HEK293 (cell line): ENCODE data around the gene SOX18.

Experiments
- EGR2 ChIP-seq: fragments of 450-650 bp; formaldehyde crosslinking; IDR thresholded peaks from 2 replicates; pipeline ENCODE4 v1.5.1; 2016; ENCODE audit warnings: low read depth, missing biosample characterization, missing genetic modification characterization
- GLI4 ChIP-seq: fragments of 450-650 bp; formaldehyde crosslinking; IDR thresholded peaks from 2 replicates; pipeline ENCODE4 v1.5.1; 2016; ENCODE audit warnings: missing biosample characterization, missing genetic modification characterization
- GLIS2 ChIP-seq: fragments of 450-650 bp; formaldehyde crosslinking; IDR thresholded peaks from 2 replicates; pipeline ENCODE4 v1.5.1; 2016; ENCODE audit warnings: missing biosample characterization, missing genetic modification characterization
- HOXC10 ChIP-seq: sonication (generic); formaldehyde crosslinking; IDR thresholded peaks from 2 replicates; pipeline ENCODE4 v1.8.1; 2023; ENCODE audit warnings: mild to moderate bottlenecking, missing genetic modification reagents
- KLF1 ChIP-seq: fragments of 450-650 bp; formaldehyde crosslinking; IDR thresholded peaks from 2 replicates; pipeline ENCODE4 v1.5.1; 2016; ENCODE audit warnings: missing biosample characterization, missing genetic modification characterization
- OSR2 ChIP-seq: fragments of 450-650 bp; formaldehyde crosslinking; IDR thresholded peaks from 2 replicates; pipeline ENCODE4 v1.5.1; 2016; ENCODE audit warnings: missing biosample characterization, missing genetic modification characterization
- RBAK ChIP-seq: fragments of 450-650 bp; formaldehyde crosslinking; IDR thresholded peaks from 2 replicates; pipeline ENCODE4 v1.5.1; 2016; ENCODE audit warnings: missing biosample characterization, missing genetic modification characterization
- SALL2 ChIP-seq: fragments of 450-650 bp; formaldehyde crosslinking; IDR thresholded peaks from 2 replicates; pipeline ENCODE4 v1.5.0; 2017; ENCODE audit warnings: missing biosample characterization, mild to moderate bottlenecking, missing genetic modification characterization, borderline replicate concordance
- SP7 ChIP-seq: fragments of 450-650 bp; formaldehyde crosslinking; IDR thresholded peaks from 2 replicates; pipeline ENCODE4 v1.5.1; 2016; ENCODE audit warnings: missing biosample characterization, missing genetic modification characterization
- TCF7L2 ChIP-seq: IDR thresholded peaks from 2 replicates; pipeline ENCODE4 v1.6.1; 2011; ENCODE audit warnings: low read depth, mild to moderate bottlenecking, inconsistent platforms, low read length, moderate library complexity, borderline replicate concordance
- YY1 ChIP-seq: fragments of 450-650 bp; formaldehyde crosslinking; IDR thresholded peaks from 2 replicates; pipeline ENCODE4 v1.5.1; 2018; ENCODE audit warnings: missing biosample characterization, missing genetic modification characterization
- YY2 ChIP-seq: fragments of 450-650 bp; formaldehyde crosslinking; IDR thresholded peaks from 2 replicates; pipeline ENCODE4 v1.5.1; 2016; ENCODE audit warnings: missing biosample characterization, missing genetic modification characterization
- ZFP3 ChIP-seq: fragments of 450-650 bp; formaldehyde crosslinking; IDR thresholded peaks from 2 replicates; pipeline ENCODE4 v1.5.1; 2016; ENCODE audit warnings: low read depth, missing biosample characterization, missing genetic modification characterization
- ZIC2 ChIP-seq: fragments of 450-650 bp; formaldehyde crosslinking; IDR thresholded peaks from 2 replicates; pipeline ENCODE4 v1.5.1; 2016; ENCODE audit warnings: missing biosample characterization, missing genetic modification characterization
- ZNF157 ChIP-seq: fragments of 450-650 bp; formaldehyde crosslinking; IDR thresholded peaks from 2 replicates; pipeline ENCODE4 v1.5.1; 2016; ENCODE audit warnings: missing biosample characterization, missing genetic modification characterization
- ZNF174 ChIP-seq: fragments of 450-650 bp; formaldehyde crosslinking; IDR thresholded peaks from 2 replicates; pipeline ENCODE4 v1.5.0; 2017; ENCODE audit warnings: missing biosample characterization, mild to moderate bottlenecking, missing genetic modification characterization
- ZNF266 ChIP-seq: fragments of 450-650 bp; formaldehyde crosslinking; IDR thresholded peaks from 2 replicates; pipeline ENCODE4 v1.5.1; 2016; ENCODE audit warnings: missing biosample characterization, missing genetic modification characterization, low read depth
- ZNF548 ChIP-seq: fragments of 450-650 bp; formaldehyde crosslinking; IDR thresholded peaks from 2 replicates; pipeline ENCODE4 v1.5.1; 2016; ENCODE audit warnings: missing biosample characterization, missing genetic modification characterization
- ZNF596 ChIP-seq: fragments of 450-650 bp; IDR thresholded peaks from 2 replicates; pipeline ENCODE4 v1.5.0; 2018; ENCODE audit warnings: missing biosample characterization, mild to moderate bottlenecking, missing genetic modification characterization, moderate library complexity
- ZNF843 ChIP-seq: fragments of 450-650 bp; formaldehyde crosslinking; IDR thresholded peaks from 2 replicates; pipeline ENCODE4 v1.5.1; 2016; ENCODE audit warnings: missing biosample characterization, missing genetic modification characterization
- TF ChIP-seq, protein P1 (sequence below): fragments of 450-650 bp; formaldehyde crosslinking; IDR thresholded peaks from 2 replicates; pipeline ENCODE4 v1.5.1; 2016; ENCODE audit warnings: missing biosample characterization, missing genetic modification characterization
- TF ChIP-seq, protein P2 (sequence below): fragments of 450-650 bp; formaldehyde crosslinking; IDR thresholded peaks from 2 replicates; pipeline ENCODE4 v1.5.1; 2017; ENCODE audit warnings: missing biosample characterization, missing genetic modification characterization
- TF ChIP-seq, protein P3 (sequence below): fragments of 450-650 bp; formaldehyde crosslinking; IDR thresholded peaks from 2 replicates; pipeline ENCODE4 v1.5.1; 2017; ENCODE audit warnings: missing biosample characterization, missing genetic modification characterization
- TF ChIP-seq, protein P4 (sequence below): fragments of 450-650 bp; formaldehyde crosslinking; IDR thresholded peaks from 2 replicates; pipeline ENCODE4 v1.5.1; 2016; ENCODE audit warnings: missing biosample characterization, missing genetic modification characterization
- TF ChIP-seq, protein P5 (sequence below): fragments of 450-650 bp; formaldehyde crosslinking; IDR thresholded peaks from 2 replicates; pipeline ENCODE4 v1.5.1; 2016; ENCODE audit warnings: missing biosample characterization, missing genetic modification characterization
- TF ChIP-seq, protein P6 (sequence below): fragments of 450-650 bp; formaldehyde crosslinking; IDR thresholded peaks from 2 replicates; pipeline ENCODE4; 2016; ENCODE audit warnings: missing biosample characterization, missing genetic modification characterization
- TF ChIP-seq, protein P7 (sequence below): fragments of 450-650 bp; formaldehyde crosslinking; IDR thresholded peaks from 2 replicates; pipeline ENCODE4 v1.5.1; 2016; ENCODE audit warnings: missing biosample characterization, missing genetic modification characterization

The SOX18 gene

DNA sequence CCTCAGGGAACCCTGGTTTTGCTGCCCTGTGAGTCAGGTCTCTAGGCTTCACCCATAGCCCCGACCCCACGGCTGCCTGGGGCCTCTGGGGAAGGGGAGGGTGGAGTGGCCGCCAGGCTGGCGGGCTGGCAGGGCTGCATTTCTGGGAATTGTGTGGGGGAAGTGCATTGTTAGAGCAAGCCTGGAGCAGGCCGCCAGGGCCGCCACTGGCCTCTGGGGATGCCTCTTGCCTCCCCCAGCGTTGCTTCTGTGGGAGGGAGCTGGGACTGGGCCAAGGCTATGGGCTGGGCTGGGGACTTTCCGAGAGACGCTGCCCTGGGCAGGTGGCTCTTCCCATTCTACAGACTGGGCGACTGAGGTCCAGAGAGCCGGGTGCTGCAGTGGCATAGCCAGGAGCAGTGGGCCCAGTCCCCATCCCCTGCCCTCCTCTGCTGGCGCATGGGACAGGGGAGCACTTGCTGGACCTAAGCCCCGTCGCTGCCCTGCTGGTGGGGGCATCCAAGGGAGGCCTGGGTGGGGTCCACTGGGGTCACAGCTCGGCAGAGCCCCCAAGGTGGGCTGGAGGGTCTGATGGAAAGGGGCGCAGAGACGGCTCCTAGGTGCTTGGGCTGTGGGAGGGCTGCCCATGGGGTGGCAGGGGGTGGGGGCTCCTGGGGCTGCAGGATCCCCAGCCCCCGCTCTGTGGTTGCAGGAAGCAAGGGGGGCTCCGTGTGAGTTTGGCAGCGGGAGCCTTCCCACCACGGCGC, 6.6 kb upstream of the SOX18 start (continued):
- no peak for TF ChIP-seq GLI4 (tag by site-specific recombination)
- TF ChIP-seq SALL2 (tag by site-specific recombination): no peak
- TF ChIP-seq, protein P1, sequence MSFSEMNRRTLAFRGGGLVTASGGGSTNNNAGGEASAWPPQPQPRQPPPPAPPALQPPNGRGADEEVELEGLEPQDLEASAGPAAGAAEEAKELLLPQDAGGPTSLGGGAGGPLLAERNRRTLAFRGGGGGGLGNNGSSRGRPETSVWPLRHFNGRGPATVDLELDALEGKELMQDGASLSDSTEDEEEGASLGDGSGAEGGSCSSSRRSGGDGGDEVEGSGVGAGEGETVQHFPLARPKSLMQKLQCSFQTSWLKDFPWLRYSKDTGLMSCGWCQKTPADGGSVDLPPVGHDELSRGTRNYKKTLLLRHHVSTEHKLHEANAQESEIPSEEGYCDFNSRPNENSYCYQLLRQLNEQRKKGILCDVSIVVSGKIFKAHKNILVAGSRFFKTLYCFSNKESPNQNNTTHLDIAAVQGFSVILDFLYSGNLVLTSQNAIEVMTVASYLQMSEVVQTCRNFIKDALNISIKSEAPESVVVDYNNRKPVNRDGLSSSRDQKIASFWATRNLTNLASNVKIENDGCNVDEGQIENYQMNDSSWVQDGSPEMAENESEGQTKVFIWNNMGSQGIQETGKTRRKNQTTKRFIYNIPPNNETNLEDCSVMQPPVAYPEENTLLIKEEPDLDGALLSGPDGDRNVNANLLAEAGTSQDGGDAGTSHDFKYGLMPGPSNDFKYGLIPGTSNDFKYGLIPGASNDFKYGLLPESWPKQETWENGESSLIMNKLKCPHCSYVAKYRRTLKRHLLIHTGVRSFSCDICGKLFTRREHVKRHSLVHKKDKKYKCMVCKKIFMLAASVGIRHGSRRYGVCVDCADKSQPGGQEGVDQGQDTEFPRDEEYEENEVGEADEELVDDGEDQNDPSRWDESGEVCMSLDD: peak; percentile 26; the same call in 1 of the 2 replicates
- no peak for TF ChIP-seq TCF7L2
- TF ChIP-seq ZNF548 (tag by site-specific recombination): no peak
- no peak for TF ChIP-seq ZNF596
- no peak for TF ChIP-seq HOXC10 (CRISPR knock-in tag)
- TF ChIP-seq ZNF157 (tag by site-specific recombination): no peak
- TF ChIP-seq SP7: 0 out of 2 replicates have a peak, but pooled peaks have one; percentile 31
- TF ChIP-seq OSR2 (tag by site-specific recombination): peak; percentile 76
- no peak for TF ChIP-seq ZNF843 (tag by site-specific recombination)
- TF ChIP-seq ZNF266 (tag by site-specific recombination): no peak
- no peak for TF ChIP-seq YY1
- TF ChIP-seq, protein P2, sequence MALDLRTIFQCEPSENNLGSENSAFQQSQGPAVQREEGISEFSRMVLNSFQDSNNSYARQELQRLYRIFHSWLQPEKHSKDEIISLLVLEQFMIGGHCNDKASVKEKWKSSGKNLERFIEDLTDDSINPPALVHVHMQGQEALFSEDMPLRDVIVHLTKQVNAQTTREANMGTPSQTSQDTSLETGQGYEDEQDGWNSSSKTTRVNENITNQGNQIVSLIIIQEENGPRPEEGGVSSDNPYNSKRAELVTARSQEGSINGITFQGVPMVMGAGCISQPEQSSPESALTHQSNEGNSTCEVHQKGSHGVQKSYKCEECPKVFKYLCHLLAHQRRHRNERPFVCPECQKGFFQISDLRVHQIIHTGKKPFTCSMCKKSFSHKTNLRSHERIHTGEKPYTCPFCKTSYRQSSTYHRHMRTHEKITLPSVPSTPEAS (tag by site-specific recombination): no peak
- no peak for TF ChIP-seq ZFP3 (tag by site-specific recombination)
- TF ChIP-seq GLIS2: peak; percentile 24
- no peak for TF ChIP-seq YY2 (tag by site-specific recombination)
- TF ChIP-seq, protein P3, sequence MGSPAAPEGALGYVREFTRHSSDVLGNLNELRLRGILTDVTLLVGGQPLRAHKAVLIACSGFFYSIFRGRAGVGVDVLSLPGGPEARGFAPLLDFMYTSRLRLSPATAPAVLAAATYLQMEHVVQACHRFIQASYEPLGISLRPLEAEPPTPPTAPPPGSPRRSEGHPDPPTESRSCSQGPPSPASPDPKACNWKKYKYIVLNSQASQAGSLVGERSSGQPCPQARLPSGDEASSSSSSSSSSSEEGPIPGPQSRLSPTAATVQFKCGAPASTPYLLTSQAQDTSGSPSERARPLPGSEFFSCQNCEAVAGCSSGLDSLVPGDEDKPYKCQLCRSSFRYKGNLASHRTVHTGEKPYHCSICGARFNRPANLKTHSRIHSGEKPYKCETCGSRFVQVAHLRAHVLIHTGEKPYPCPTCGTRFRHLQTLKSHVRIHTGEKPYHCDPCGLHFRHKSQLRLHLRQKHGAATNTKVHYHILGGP (tag by site-specific recombination): no peak
- TF ChIP-seq ZIC2 (tag by site-specific recombination): no peak; the same call in 1 of the 2 replicates
- TF ChIP-seq, protein P4, sequence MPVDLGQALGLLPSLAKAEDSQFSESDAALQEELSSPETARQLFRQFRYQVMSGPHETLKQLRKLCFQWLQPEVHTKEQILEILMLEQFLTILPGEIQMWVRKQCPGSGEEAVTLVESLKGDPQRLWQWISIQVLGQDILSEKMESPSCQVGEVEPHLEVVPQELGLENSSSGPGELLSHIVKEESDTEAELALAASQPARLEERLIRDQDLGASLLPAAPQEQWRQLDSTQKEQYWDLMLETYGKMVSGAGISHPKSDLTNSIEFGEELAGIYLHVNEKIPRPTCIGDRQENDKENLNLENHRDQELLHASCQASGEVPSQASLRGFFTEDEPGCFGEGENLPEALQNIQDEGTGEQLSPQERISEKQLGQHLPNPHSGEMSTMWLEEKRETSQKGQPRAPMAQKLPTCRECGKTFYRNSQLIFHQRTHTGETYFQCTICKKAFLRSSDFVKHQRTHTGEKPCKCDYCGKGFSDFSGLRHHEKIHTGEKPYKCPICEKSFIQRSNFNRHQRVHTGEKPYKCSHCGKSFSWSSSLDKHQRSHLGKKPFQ (tag by site-specific recombination): no peak
- TF ChIP-seq, protein P5, sequence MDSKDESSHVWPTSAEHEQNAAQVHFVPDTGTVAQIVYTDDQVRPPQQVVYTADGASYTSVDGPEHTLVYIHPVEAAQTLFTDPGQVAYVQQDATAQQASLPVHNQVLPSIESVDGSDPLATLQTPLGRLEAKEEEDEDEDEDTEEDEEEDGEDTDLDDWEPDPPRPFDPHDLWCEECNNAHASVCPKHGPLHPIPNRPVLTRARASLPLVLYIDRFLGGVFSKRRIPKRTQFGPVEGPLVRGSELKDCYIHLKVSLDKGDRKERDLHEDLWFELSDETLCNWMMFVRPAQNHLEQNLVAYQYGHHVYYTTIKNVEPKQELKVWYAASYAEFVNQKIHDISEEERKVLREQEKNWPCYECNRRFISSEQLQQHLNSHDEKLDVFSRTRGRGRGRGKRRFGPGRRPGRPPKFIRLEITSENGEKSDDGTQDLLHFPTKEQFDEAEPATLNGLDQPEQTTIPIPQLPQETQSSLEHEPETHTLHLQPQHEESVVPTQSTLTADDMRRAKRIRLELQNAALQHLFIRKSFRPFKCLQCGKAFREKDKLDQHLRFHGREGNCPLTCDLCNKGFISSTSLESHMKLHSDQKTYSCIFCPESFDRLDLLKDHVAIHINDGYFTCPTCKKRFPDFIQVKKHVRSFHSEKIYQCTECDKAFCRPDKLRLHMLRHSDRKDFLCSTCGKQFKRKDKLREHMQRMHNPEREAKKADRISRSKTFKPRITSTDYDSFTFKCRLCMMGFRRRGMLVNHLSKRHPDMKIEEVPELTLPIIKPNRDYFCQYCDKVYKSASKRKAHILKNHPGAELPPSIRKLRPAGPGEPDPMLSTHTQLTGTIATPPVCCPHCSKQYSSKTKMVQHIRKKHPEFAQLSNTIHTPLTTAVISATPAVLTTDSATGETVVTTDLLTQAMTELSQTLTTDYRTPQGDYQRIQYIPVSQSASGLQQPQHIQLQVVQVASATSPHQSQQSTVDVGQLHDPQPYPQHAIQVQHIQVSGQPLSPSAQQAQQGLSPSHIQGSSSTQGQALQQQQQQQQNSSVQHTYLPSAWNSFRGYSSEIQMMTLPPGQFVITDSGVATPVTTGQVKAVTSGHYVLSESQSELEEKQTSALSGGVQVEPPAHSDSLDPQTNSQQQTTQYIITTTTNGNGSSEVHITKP (tag by site-specific recombination): no peak
- no peak for TF ChIP-seq RBAK (tag by site-specific recombination)
- TF ChIP-seq EGR2 (tag by site-specific recombination): peak; percentile 85
- TF ChIP-seq ZNF174 (tag by site-specific recombination): no peak
- TF ChIP-seq, protein P6, sequence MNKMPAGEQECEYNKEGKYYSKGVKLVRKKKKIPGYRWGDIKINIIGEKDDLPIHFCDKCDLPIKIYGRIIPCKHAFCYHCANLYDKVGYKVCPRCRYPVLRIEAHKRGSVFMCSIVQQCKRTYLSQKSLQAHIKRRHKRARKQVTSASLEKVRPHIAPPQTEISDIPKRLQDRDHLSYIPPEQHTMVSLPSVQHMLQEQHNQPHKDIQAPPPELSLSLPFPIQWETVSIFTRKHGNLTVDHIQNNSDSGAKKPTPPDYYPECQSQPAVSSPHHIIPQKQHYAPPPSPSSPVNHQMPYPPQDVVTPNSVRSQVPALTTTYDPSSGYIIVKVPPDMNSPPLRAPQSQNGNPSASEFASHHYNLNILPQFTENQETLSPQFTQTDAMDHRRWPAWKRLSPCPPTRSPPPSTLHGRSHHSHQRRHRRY (tag by site-specific recombination): no peak
- TF ChIP-seq, protein P7, sequence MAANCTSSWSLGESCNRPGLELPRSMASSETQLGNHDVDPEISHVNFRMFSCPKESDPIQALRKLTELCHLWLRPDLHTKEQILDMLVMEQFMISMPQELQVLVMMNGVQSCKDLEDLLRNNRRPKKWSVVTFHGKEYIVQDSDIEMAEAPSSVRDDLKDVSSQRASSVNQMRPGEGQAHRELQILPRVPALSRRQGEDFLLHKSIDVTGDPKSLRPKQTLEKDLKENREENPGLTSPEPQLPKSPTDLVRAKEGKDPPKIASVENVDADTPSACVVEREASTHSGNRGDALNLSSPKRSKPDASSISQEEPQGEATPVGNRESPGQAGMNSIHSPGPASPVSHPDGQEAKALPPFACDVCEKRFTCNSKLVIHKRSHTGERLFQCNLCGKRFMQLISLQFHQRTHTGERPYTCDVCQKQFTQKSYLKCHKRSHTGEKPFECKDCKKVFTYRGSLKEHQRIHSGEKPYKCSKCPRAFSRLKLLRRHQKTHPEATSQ (tag by site-specific recombination): no peak
- no peak for TF ChIP-seq KLF1 (tag by site-specific recombination)
